DMS53 treated with DMSO at 0.1 percent for 48 hours (cell line): ENCODE measurements around the gene PEAK3.

Experiments
- DNase-seq: peaks from one replicate; lab custom pipeline; 2025; ENCODE audit not compliant: unreplicated experiment; lab: John Stamatoyannopoulos, UW

The PEAK3 gene

GRCh38 chr19:2227415-2228156, 54.4 kb downstream of the PEAK3 start:
- no peak for DNase-seq

- no peak for DNase-seq
Observed at GRCh38 chr19:2226840-2227360, 55.1 kb downstream of the PEAK3 start.

DNA sequence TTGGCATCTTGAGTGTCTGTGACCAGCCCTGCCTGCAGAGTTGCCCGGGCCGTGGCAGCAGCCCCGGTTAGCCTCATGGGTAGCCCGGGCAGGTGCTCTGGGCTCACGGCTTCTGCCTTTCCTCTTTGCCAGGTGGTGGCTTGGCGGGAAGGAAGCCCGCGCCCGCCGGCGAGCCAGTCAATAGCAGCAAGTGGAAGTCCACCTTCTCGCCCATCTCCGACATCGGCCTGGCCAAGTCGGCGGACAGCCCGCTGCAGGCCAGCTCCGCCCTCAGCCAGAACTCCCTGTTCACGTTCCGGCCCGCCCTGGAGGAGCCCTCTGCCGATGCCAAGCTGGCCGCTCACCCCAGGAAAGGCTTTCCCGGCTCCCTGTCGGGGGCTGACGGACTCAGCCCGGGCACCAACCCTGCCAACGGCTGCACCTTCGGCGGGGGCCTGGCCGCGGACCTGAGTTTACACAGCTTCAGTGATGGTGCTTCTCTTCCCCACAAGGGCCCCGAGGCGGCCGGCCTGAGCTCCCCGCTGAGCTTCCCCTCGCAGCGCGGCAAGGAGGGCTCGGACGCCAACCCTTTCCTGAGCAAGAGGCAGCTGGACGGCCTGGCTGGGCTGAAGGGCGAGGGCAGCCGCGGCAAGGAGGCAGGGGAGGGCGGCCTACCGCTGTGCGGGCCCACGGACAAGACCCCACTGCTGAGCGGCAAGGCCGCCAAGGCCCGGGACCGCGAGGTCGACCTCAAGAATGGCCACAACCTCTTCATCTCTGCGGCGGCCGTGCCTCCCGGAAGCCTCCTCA, 55.7 kb downstream of the PEAK3 start:
- DNase-seq = no peak

DNA sequence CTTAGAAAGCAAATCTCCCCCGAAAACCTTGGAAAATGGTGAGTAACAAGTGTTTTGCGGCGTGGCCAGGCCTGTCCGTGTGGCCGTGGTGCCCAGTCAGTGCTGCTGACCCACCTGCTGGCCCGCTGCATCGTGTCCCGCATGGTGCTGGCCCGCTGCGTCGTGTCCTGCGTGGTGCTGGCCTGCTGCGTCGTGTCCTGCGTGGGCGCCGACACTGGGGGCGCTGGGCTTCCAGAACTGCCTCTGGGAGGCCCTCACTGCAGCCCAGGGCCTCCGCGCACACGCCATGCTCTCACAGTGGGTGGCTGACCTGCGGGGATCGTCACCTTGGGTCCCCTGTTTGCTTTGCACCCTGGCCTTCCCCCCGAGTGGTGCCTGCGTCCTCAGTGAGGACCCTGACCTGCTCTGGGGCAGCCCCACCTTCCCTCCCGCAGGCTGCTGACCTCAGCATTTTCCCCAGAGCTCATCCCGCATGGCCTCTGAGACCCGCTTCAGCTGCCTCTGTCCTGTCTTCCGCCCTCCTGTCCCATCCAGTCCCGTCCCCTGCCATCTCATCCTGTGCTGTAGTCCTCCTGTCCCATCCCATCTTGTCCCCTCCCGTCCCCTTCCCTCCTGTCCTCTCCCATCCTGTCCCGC, 56.4 kb downstream of the PEAK3 start:
- DNase-seq = no peak

DNA sequence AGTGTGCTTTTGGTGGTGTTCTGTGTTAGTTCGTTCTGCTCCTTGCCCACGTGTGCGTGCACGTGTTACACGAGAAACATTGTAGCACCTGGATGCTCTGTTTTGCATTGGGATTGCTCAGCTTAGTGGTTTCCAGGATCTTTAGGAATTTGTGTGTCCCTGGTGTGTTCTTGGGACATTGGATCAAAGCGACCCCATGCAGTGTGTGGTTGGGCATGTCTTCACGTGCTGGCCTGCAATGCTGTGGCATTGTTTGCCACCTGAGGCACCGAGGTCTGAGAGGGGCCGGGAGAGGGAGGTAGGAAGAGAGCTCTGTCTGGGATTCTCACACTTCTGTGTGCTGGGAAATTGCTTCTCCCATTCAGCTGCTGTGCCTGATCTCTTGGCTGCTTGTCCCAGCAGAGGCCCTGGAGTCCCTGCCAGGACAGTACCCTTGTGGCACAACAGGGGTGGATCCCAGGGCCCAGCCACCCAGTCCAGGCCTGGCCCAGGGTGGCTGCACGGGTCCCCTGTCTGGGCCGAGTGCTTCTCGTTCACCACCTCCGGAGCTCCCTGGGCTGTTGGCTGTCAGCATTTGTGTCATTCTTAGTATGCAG, 57.1 kb downstream of the PEAK3 start:
- no peak for DNase-seq
